NCI-H748 (cell line): ENCODE data around the gene RBM19.
A peak's percentile ranks its signal among the peaks of the same experiment; 100 is the strongest.

ENCODE experiments used
- DNase-seq: peaks from one replicate; lab custom pipeline; 2025; ENCODE audit not compliant: unreplicated experiment; lab: John Stamatoyannopoulos, UW

The RBM19 gene

GRCh38 chr12:113783811-113784210 is 182.3 kb downstream of the RBM19 start:
- DNase-seq, result no peak

GRCh38 chr12:113782873-113783272 is 183.3 kb downstream of the RBM19 start:
- DNase-seq, result no peak

GRCh38 chr12:113781415-113782198 is 184.5 kb downstream of the RBM19 start:
- DNase-seq, result no peak

- DNase-seq, result no peak
Observed at GRCh38 chr12:113779774-113780173, 186.4 kb downstream of the RBM19 start.

- DNase-seq, result no peak
Observed at GRCh38 chr12:113778432-113779132, 187.5 kb downstream of the RBM19 start.

- no peak for DNase-seq
Observed at GRCh38 chr12:113777751-113778150, 188.4 kb downstream of the RBM19 start.

GRCh38 chr12:113776536-113776935 is 189.6 kb downstream of the RBM19 start:
- no peak for DNase-seq

GRCh38 chr12:113774526-113774925 is 191.6 kb downstream of the RBM19 start:
- DNase-seq, result no peak

GRCh38 chr12:113772505-113773030 is 193.6 kb downstream of the RBM19 start:
- DNase-seq, result no peak

- DNase-seq, result no peak
Observed at GRCh38 chr12:113770389-113770865, 195.7 kb downstream of the RBM19 start.

- no peak for DNase-seq
Observed at GRCh38 chr12:113769305-113769704, 196.8 kb downstream of the RBM19 start.

- no peak for DNase-seq
Observed at GRCh38 chr12:113768850-113769249, 197.3 kb downstream of the RBM19 start.

- DNase-seq, result peak; percentile 5
Observed at GRCh38 chr12:113766879-113767878, 198.9 kb downstream of the RBM19 start.
